GM12891 (cell line): ENCODE data around the gene SRP14.
"Not testable (repeated sequence)": the region's sequence is repeated elsewhere in the genome, so short reads cannot be mapped to it uniquely, and the experiment has no call there.

Experiments
- DNase-seq: peaks from one replicate; pipeline ENCODE4 v3.0.0; 2011; ENCODE audit warnings: low spot score; ENCODE audit not compliant: insufficient read length
- FAIRE-seq: peaks from 2 replicates; lab custom pipeline; 2011; peaks lifted over from hg19 to GRCh38; lab: Jason Lieb, UNC
- PAX5 ChIP-seq: IDR thresholded peaks from 2 replicates; pipeline ENCODE4 v1.6.1; 2011; ENCODE audit warnings: low read length, moderate library complexity, mild to moderate bottlenecking; ENCODE audit not compliant: insufficient read depth, severe bottlenecking
- POLR2A ChIP-seq: IDR thresholded peaks from 2 replicates; pipeline ENCODE4 v1.6.1; 2011; ENCODE audit warnings: low read depth, low read length, control low read depth
- POLR2AphosphoS5 ChIP-seq: IDR thresholded peaks from 2 replicates; pipeline ENCODE4 v1.6.1; 2011; ENCODE audit warnings: low read depth, low read length, control low read depth
- POU2F2 ChIP-seq: IDR thresholded peaks from 2 replicates; pipeline ENCODE4 v1.6.1; 2011; ENCODE audit warnings: low read depth, mild to moderate bottlenecking, control low read depth, low read length, moderate library complexity
- SPI1 ChIP-seq: IDR thresholded peaks from 2 replicates; pipeline ENCODE4 v1.6.1; 2011; ENCODE audit warnings: low read depth, low read length, control low read depth
- TAF1 ChIP-seq: IDR thresholded peaks from 2 replicates; pipeline ENCODE4 v1.6.1; 2011; ENCODE audit warnings: low read depth, low read length, control low read depth

SRP14 gene

GRCh38 chr15:40040770-40041169, 1.8 kb upstream of the SRP14 start:
- no peak for FAIRE-seq
- no peak for TF ChIP-seq PAX5
- TF ChIP-seq TAF1: no peak
- no peak for TF ChIP-seq SPI1
- TF ChIP-seq POLR2AphosphoS5: no peak
- no peak for TF ChIP-seq POLR2A
- no peak for TF ChIP-seq POU2F2

GRCh38 chr15:40040293-40040635, 1.3 kb upstream of the SRP14 start:
- no peak for TF ChIP-seq TAF1
- TF ChIP-seq POU2F2: no peak
- no peak for TF ChIP-seq POLR2AphosphoS5
- no peak for TF ChIP-seq PAX5
- no peak for TF ChIP-seq POLR2A
- FAIRE-seq: no peak

More at GRCh38 chr15:40040770-40041169, 1.8 kb upstream of the SRP14 start:
- DNase-seq: no peak

GRCh38 chr15:40038275-40038637, 725 bp downstream of the SRP14 start:
- FAIRE-seq: no peak
- DNase-seq: no peak
- TF ChIP-seq POU2F2: no peak
- TF ChIP-seq SPI1: no peak
- TF ChIP-seq TAF1: no peak
- TF ChIP-seq POLR2AphosphoS5: no peak

More at GRCh38 chr15:40040293-40040635, 1.3 kb upstream of the SRP14 start:
- no peak for DNase-seq

- peak; percentile 41 for FAIRE-seq
- TF ChIP-seq POLR2A: no peak
- no peak for TF ChIP-seq POU2F2
- no peak for DNase-seq
These were observed 1.3 kb downstream of the SRP14 start for GRCh38 chr15:40037721-40038120.

- not testable (repeated sequence) for DNase-seq, FAIRE-seq
These were observed 3.8 kb downstream of the SRP14 start for GRCh38 chr15:40035182-40035581.

- TF ChIP-seq POU2F2: no peak
- TF ChIP-seq POLR2A: no peak
- FAIRE-seq (no peak), DNase-seq (no peak)
These were observed 4.6 kb downstream of the SRP14 start for GRCh38 chr15:40034186-40034946.

GRCh38 chr15:40032125-40032839, 6.7 kb downstream of the SRP14 start:
- TF ChIP-seq SPI1: no peak
- FAIRE-seq (peak; percentile 31), DNase-seq (no peak)

- no peak for DNase-seq
- FAIRE-seq: no peak
- TF ChIP-seq SPI1 (no peak), POU2F2 (no peak)
These were observed 7.7 kb downstream of the SRP14 start for GRCh38 chr15:40031300-40031699.

GRCh38 chr15:40029979-40030893, 8.7 kb downstream of the SRP14 start:
- FAIRE-seq (peak; percentile 41), DNase-seq (no peak)
- TF ChIP-seq TAF1 (no peak), PAX5 (no peak), POU2F2 (no peak), POLR2AphosphoS5 (no peak), POLR2A (no peak), SPI1 (no peak)

GRCh38 chr15:40028853-40029252, 10.1 kb downstream of the SRP14 start:
- DNase-seq (no peak), FAIRE-seq (no peak)
- TF ChIP-seq SPI1: no peak
- no peak for TF ChIP-seq TAF1
- TF ChIP-seq POU2F2: no peak
- no peak for TF ChIP-seq POLR2AphosphoS5

GRCh38 chr15:40028193-40028592, 10.8 kb downstream of the SRP14 start:
- no peak for TF ChIP-seq SPI1
- TF ChIP-seq POLR2AphosphoS5: no peak
- no peak for TF ChIP-seq TAF1
- no peak for TF ChIP-seq POLR2A
- no peak for TF ChIP-seq PAX5
- no peak for TF ChIP-seq POU2F2
- DNase-seq: no peak
- no peak for FAIRE-seq
